ENCODE data around the gene ZNF420.

Gene ZNF420

GRCh38 chr19:37160153-37160552, 81.9 kb downstream of the ZNF420 start:
- DNase-seq: no peak

DNA sequence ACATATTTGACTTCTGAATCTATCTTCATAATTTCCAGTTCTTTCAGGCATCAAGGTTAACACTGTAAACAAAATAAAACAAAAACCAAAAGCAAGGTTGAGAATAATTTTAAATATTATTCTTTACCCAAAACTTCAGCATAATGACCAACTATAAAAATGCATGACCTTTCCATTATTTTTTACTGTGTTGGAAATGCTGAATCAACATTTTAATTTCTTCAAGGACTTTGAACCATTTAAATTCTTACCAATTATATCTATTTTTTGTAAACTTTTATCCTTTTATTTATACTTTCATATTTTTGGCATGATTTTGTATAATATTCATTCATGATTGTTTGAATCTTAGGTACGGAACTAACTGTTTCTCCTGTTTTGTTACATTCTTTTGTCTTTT, 87.4 kb downstream of the ZNF420 start:
- no peak for DNase-seq

- peak; percentile 83 for DNase-seq
Measured at GRCh38 chr19:37172368-37173366, 94.4 kb downstream of the ZNF420 start, which contains the start of gene ZNF585A. ZNF585A (minus strand) TSS chr19:37172695; CDS start chr19:37169910, 2,785 bp downstream.

Data from activated T-cell treated with anti-CD3 and anti-CD28 coated beads for 4 hours (primary cell).